ENCODE results near the gene FBXL16. TPM values are rescaled to one million over a fixed set of nuclear protein-coding genes. Genes with fewer than 3 reads are reported as not detected.

The FBXL16 gene
- polyA plus RNA-seq, 1 donor (not counting 4 experiments of a cell fraction or from before 2014, with no cell fraction given) = 0.81 TPM

GRCh38 chr16:752007-752312 is 46.4 kb upstream of the FBXL16 start:
- no peaks in the 10 kb centered on the region for H4K20me1 ChIP-seq (ENCODE audit: control insufficient read depth, extremely low read depth, insufficient read depth, low read length)
- peak overlapping the region; percentile 51 for H3K4me2 ChIP-seq (ENCODE audit: control insufficient read depth, extremely low read depth, insufficient read depth, low read depth, low read length)
- TF ChIP-seq EZH2 (IDR thresholded peaks at IDR 0.05; ENCODE audit: low read length) (no peak), CTCF (optimal IDR thresholded peaks at IDR 0.05 in 1 of 3, IDR thresholded peaks at IDR 0.05 in 1 of 3, conservative IDR thresholded peaks at IDR 0.05 in 1 of 3; ENCODE audit: extremely low read depth in 1 of 3, insufficient read depth in 2 of 3, low read length in 3 of 3) (no peak)
- H3K27me3 ChIP-seq (ENCODE audit: control insufficient read depth, extremely low read depth, insufficient read depth, low read length) = peaks cover 9% of the 10 kb centered on the region
- H3K4me3 ChIP-seq (ENCODE audit: control insufficient read depth in 2 of 3, extremely low read depth in 1 of 3, insufficient read depth in 2 of 3, low read depth in 1 of 3, low read length in 3 of 3) = no peak overlapping the region
- dilution Hi-C loops (cut with MboI; ENCODE audit: extremely low pct_ligation_motif_present, low sequenced_read_pairs) = no loop called here
- DNase-seq (ENCODE audit: low read depth, low spot score) (no peak), FAIRE-seq (no peak)
- no peak overlapping the region for H3K9ac ChIP-seq (ENCODE audit: control insufficient read depth, extremely low read depth, insufficient read depth, low read length)
- no peaks in the 10 kb centered on the region for H3K79me2 ChIP-seq (ENCODE audit: control insufficient read depth, insufficient read depth, low read length)
- no peaks in the 10 kb centered on the region for H3K9me3 ChIP-seq (ENCODE audit: control insufficient read depth, low read depth, low read length)
- H3K27ac ChIP-seq (ENCODE audit: control insufficient read depth, insufficient read depth, low read length) = no peak overlapping the region
- H3K9me1 ChIP-seq (ENCODE audit: control insufficient read depth, extremely low read depth, insufficient read depth, low read length) = no peaks in the 10 kb centered on the region
- peak overlapping the region; percentile 83 for H2AFZ ChIP-seq (ENCODE audit: control insufficient read depth, low read length)
- H3K4me1 ChIP-seq (ENCODE audit: control insufficient read depth, extremely low read depth, insufficient read depth, low read length) = peaks cover 2% of the 10 kb centered on the region
- H3K36me3 ChIP-seq (ENCODE audit: control insufficient read depth in 2 of 2, extremely low read depth in 1 of 2, insufficient read depth in 2 of 2, low read length in 2 of 2) = no peaks in the 10 kb centered on the region

GRCh38 chr16:751152-752006 is 45.8 kb upstream of the FBXL16 start:
- no peak for DNase-seq (ENCODE audit: low read depth, low spot score)
- Histone ChIP-seq H3K79me2 (ENCODE audit: control insufficient read depth, insufficient read depth, low read length) (no peaks in the 10 kb centered on the region), H3K36me3 (ENCODE audit: control insufficient read depth in 2 of 2, extremely low read depth in 1 of 2, insufficient read depth in 2 of 2, low read length in 2 of 2) (no peaks in the 10 kb centered on the region), H3K4me1 (ENCODE audit: control insufficient read depth, extremely low read depth, insufficient read depth, low read length) (peaks cover 2% of the 10 kb centered on the region), H3K9me1 (ENCODE audit: control insufficient read depth, extremely low read depth, insufficient read depth, low read length) (no peaks in the 10 kb centered on the region), H3K9me3 (ENCODE audit: control insufficient read depth, low read depth, low read length) (no peaks in the 10 kb centered on the region), H3K27ac (ENCODE audit: control insufficient read depth, insufficient read depth, low read length) (no peak overlapping the region), H3K4me2 (ENCODE audit: control insufficient read depth, extremely low read depth, insufficient read depth, low read depth, low read length) (peak overlapping the region; percentile 51), H4K20me1 (ENCODE audit: control insufficient read depth, extremely low read depth, insufficient read depth, low read length) (no peaks in the 10 kb centered on the region), H3K4me3 (ENCODE audit: control insufficient read depth in 2 of 3, extremely low read depth in 1 of 3, insufficient read depth in 2 of 3, low read depth in 1 of 3, low read length in 3 of 3) (no peak overlapping the region), H3K9ac (ENCODE audit: control insufficient read depth, extremely low read depth, insufficient read depth, low read length) (no peak overlapping the region), H3K27me3 (ENCODE audit: control insufficient read depth, extremely low read depth, insufficient read depth, low read length) (peaks cover 9% of the 10 kb centered on the region), H2AFZ (ENCODE audit: control insufficient read depth, low read length) (peak overlapping the region; percentile 83)
- TF ChIP-seq EZH2 (IDR thresholded peaks at IDR 0.05; ENCODE audit: low read length) (no peak), CTCF (optimal IDR thresholded peaks at IDR 0.05 in 1 of 3, IDR thresholded peaks at IDR 0.05 in 1 of 3, conservative IDR thresholded peaks at IDR 0.05 in 1 of 3; ENCODE audit: extremely low read depth in 1 of 3, insufficient read depth in 2 of 3, low read length in 3 of 3) (no peak)
- dilution Hi-C loops (cut with MboI; ENCODE audit: extremely low pct_ligation_motif_present, low sequenced_read_pairs) = no loop called here
- no peak for FAIRE-seq

Measured in keratinocyte (primary cell).